Gastrocnemius medialis (tissue), 4 donors: Measurements from ENCODE around the gene PBX3. TPM values are rescaled to one million over a fixed set of nuclear protein-coding genes. Genes with fewer than 3 reads are reported as not detected.

Experiments used
- ATAC-seq, 2 donors: fragments of 150-250 bp; one replicate each; pipeline ENCODE4 v1.9.1; 2016
- DNase-seq, 2 donors: peaks; one replicate each; pipeline ENCODE4 v3.0.0-alpha.2; 2019
- H3K27ac ChIP-seq, 4 donors: fragments of 200-600 bp; sonication (generic); 1 replicate in 1 of 4; 2 replicates in 3 of 4; pipeline ENCODE4 v1.5.1; 2016 to 2018; ENCODE audit warnings: mild to moderate bottlenecking in 2 of 4, moderate library complexity in 1 of 4
- H3K27me3 ChIP-seq, 3 donors: fragments of 200-600 bp; sonication (generic) in 2 of 3; 1 replicate in 1 of 3; 2 replicates in 2 of 3; pipeline versions ENCODE4 v1.5.1 to v1.6.0; 2016 to 2019; ENCODE audit warnings: mild to moderate bottlenecking in 1 of 3, moderate library complexity in 1 of 3
- H3K36me3 ChIP-seq, 2 donors: fragments of 200-600 bp; sonication (generic) in 1 of 2; one replicate each; pipeline ENCODE4 v1.5.1; 2017 to 2018
- H3K4me1 ChIP-seq, 2 donors: fragments of 200-600 bp; sonication (generic) in 1 of 2; one replicate each; pipeline ENCODE4 v1.5.1; 2016 to 2017; ENCODE audit warnings: mild to moderate bottlenecking in 2 of 2
- H3K4me3 ChIP-seq, 4 donors: fragments of 200-600 bp; sonication (generic) in 3 of 4; 1 replicate in 1 of 4; 2 replicates in 3 of 4; pipeline ENCODE4 v1.5.1; 2016 to 2019; ENCODE audit warnings: mild to moderate bottlenecking in 2 of 4
- H3K9me3 ChIP-seq, 3 donors: fragments of 200-600 bp; sonication (generic) in 2 of 3; 1 replicate in 1 of 3; 2 replicates in 2 of 3; pipeline ENCODE4 v1.5.1; 2016 to 2019
- POLR2A ChIP-seq, 2 donors: fragments of 450-650 bp; IDR thresholded peaks; one replicate each; pipeline ENCODE4 v1.6.1; 2017; ENCODE audit warnings: antibody characterized with exemption in 2 of 2, mild to moderate bottlenecking in 2 of 2, moderate library complexity in 2 of 2
- in situ Hi-C, 4 donors: fragments of 200-750 bp; cut with MboI; loops; one replicate each; pipeline versions ENCODE4 v1.15.0 to v1.8.0; 2017; ENCODE audit warnings: low sequenced_read_pairs in 4 of 4
- intact Hi-C: fragments of 100-400 bp; cut with DNase I; formaldehyde crosslinking; loops from one replicate; pipeline ENCODE4 v1.15.1; 2023; ENCODE audit warnings: low total_unique reads
- total RNA-seq, 4 donors: library from RNA; depleted of rRNA; stranded (reverse); fragments of >200 nt; gene quantifications; one replicate each; pipeline versions ENCODE4 v1.1.0 to v1.2.3, GENCODE V29; 2016
- TF ChIP-seq, protein P1 (sequence below), 5 experiments: fragments of 450-650 bp in 3 of 5; fragments of 200-600 bp in 2 of 5; sonication (generic) in 2 of 5; IDR thresholded peaks in 4 of 5; conservative IDR thresholded peaks in 1 of 5; 1 replicate in 4 of 5; 2 replicates in 1 of 5; pipeline ENCODE4 v1.5.1; 2016 to 2019; ENCODE audit warnings: antibody characterized with exemption in 5 of 5, mild to moderate bottlenecking in 3 of 5, moderate library complexity in 3 of 5

PBX3 gene
- total RNA-seq, 4 donors from 2014 or later, result 6.6 to 31.0 (median 9.6) TPM

DNA sequence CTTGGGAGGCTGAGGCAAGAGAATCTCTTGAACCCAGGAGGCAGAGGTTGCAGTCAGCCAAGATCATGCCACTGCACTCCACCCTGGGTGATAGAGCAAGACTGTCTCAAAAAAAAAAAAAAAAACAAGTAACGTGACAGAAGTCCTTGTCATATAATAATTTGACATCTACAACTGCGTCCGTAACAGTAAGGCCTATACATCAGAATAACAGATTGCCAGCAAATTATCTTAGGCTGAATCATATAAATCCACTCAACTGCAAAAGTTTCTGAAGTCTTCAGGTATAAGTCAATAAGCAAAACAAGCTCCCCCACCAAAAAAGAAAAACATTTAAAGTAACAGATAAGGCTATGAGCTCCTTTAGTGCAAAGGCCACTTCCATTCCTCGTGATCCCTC lies 43.5 kb upstream of the PBX3 start:
- Histone ChIP-seq H3K27ac (no peak overlapping the region), H3K27me3 (no peaks in the 10 kb centered on the region), H3K9me3 (no peaks in the 10 kb centered on the region), H3K4me3 (no peak overlapping the region), H3K4me1 (peaks cover 26 to 29% of the 10 kb centered on the region in 2 donors), H3K36me3 (no peaks in the 10 kb centered on the region)
- in situ Hi-C loops, result no loop called here
- no peak for ATAC-seq
- no peak for TF ChIP-seq POLR2A (IDR thresholded peaks at IDR 0.05)
- TF ChIP-seq, protein P1, sequence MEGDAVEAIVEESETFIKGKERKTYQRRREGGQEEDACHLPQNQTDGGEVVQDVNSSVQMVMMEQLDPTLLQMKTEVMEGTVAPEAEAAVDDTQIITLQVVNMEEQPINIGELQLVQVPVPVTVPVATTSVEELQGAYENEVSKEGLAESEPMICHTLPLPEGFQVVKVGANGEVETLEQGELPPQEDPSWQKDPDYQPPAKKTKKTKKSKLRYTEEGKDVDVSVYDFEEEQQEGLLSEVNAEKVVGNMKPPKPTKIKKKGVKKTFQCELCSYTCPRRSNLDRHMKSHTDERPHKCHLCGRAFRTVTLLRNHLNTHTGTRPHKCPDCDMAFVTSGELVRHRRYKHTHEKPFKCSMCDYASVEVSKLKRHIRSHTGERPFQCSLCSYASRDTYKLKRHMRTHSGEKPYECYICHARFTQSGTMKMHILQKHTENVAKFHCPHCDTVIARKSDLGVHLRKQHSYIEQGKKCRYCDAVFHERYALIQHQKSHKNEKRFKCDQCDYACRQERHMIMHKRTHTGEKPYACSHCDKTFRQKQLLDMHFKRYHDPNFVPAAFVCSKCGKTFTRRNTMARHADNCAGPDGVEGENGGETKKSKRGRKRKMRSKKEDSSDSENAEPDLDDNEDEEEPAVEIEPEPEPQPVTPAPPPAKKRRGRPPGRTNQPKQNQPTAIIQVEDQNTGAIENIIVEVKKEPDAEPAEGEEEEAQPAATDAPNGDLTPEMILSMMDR (IDR thresholded peaks at IDR 0.05 in 4 of 5, conservative IDR thresholded peaks at IDR 0.05 in 1 of 5), result no peak
- DNase-seq, result no peak
- intact Hi-C loops, result no loop called here

DNA sequence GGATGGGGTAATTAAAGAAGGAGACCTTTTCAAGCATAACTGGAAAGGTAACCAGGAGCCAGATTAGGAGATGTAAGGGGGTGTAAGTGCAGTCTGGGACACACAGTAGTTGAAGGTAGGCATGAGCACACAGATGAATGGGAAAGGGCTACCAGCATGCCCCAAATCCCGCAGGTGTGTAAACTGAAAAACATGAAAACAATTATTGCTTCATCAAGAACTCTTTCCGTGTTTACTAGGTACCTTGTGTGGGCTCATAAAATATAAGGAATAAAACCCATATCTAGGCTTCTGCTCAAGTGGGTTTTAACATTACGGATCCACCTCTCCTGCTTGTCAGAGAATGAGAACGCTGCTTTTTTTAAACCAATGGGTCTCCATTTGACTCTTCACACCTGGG lies 41.3 kb upstream of the PBX3 start:
- in situ Hi-C loops (no loop called here), intact Hi-C loops (no loop called here)
- Histone ChIP-seq H3K36me3 (no peaks in the 10 kb centered on the region), H3K27ac (peak overlapping the region in 1 of 4 donors; percentile 82), H3K27me3 (no peaks in the 10 kb centered on the region), H3K4me3 (peak overlapping the region; percentile 89 to 99 (median 97)), H3K9me3 (no peaks in the 10 kb centered on the region), H3K4me1 (peaks cover 26 to 29% of the 10 kb centered on the region in 2 donors)
- TF ChIP-seq POLR2A (IDR thresholded peaks at IDR 0.05), result no peak
- TF ChIP-seq, protein P1 (IDR thresholded peaks at IDR 0.05 in 4 of 5, conservative IDR thresholded peaks at IDR 0.05 in 1 of 5), result no peak
- DNase-seq (no peak), ATAC-seq (no peak)

DNA sequence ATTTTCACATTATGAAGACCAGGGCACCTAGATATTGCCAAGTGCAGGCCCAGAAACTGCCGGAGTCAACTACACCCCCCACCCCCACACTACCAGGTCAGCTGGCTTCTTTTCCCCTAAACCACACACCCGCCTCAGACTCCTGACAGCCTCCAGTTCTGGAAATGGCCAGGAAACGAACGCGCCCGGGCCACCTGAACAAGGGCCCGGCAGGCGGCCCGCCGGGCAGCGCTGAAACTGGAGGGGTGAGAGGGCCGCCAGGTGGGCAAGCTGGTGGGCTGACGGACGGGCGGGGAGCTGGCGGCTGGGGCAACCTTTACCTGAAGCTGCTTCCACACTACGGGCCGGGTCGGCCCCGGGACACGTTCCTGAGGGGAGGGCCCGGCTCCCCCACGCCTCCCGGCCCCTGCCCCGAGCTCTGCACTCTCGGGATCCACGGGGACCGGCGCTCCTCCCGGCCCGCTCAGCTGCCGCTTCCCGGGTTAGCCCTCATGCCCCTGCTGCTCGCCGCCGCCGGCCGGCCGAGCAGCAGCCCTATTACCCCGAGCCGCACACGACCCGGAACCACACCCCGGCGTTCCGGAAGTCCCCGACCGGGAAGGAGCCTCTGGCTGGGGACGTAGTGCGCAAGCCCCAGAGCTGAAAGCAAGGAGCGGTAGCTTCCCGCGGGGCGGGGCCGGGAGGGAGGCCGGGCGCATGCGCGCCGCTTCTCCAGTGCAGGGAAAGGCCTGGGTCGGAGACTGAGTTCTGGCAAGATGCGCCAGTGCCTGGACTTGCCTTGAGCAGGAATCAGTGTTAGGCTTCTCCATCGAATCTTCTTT lies 40.3 kb upstream of the PBX3 start, which contains the start of gene MAPKAP1:
MAPKAP1 (minus strand) TSS at position 558 of the 821 bp plus-strand sequence. CDS start 34,634 bp downstream, outside the sequence.
- TF ChIP-seq, protein P1 (IDR thresholded peaks at IDR 0.05 in 4 of 5, conservative IDR thresholded peaks at IDR 0.05 in 1 of 5), result no peak
- TF ChIP-seq POLR2A (IDR thresholded peaks at IDR 0.05), result peak; percentile 68 to 72
- H3K36me3 ChIP-seq, result no peaks in the 10 kb centered on the region
- no peaks in the 10 kb centered on the region for H3K27me3 ChIP-seq
- intact Hi-C loops (loop anchor here (1.0 kb wide), 1 partner anchor 39 kb away; no protein-coding TSS in a partner anchor), in situ Hi-C loops (no loop called here)
- H3K4me1 ChIP-seq, result peaks cover 23 to 29% of the 10 kb centered on the region in 2 donors
- no peaks in the 10 kb centered on the region for H3K9me3 ChIP-seq
- DNase-seq (peak; percentile 92 to 94), ATAC-seq (peak; percentile 98 to 99)
- peak within 1 kb of the TSS; percentile 75 to 89 (median 84) for H3K27ac ChIP-seq
- H3K4me3 ChIP-seq, result peak within 1 kb of the TSS; percentile 89 to 99 (median 97)

DNA sequence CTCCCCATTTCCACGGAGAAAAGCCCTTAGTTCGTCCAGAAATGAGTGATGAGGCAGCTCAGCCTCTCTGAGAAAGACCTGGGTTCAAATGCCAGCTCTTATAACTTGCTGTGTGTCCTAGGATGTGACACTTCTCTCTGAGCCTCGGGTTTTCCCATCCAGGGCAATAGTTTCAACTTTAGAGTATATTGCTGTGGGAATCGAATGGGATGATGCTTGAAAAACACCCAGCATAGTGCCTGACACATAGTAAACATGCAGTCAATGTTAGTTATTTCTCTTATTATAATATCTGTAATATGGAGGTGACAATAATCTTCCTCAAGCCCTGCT lies 39.7 kb upstream of the PBX3 start:
- ATAC-seq (peak in 1 of 2 donors; percentile 10), DNase-seq (no peak)
- Histone ChIP-seq H3K36me3 (no peaks in the 10 kb centered on the region), H3K9me3 (no peaks in the 10 kb centered on the region), H3K27ac (peak overlapping the region; percentile 75 to 89 (median 84)), H3K27me3 (no peaks in the 10 kb centered on the region), H3K4me3 (peak overlapping the region; percentile 89 to 99 (median 97)), H3K4me1 (peaks cover 23 to 29% of the 10 kb centered on the region in 2 donors)
- in situ Hi-C loops (no loop called here), intact Hi-C loops (loop anchor here (1.0 kb wide), 1 partner anchor 39 kb away; no protein-coding TSS in a partner anchor)
- TF ChIP-seq, protein P1 (IDR thresholded peaks at IDR 0.05 in 4 of 5, conservative IDR thresholded peaks at IDR 0.05 in 1 of 5), result no peak
- TF ChIP-seq POLR2A (IDR thresholded peaks at IDR 0.05), result no peak
